H1 (cell line): ENCODE measurements around the gene UROC1.

Experiments used
- CHD2 ChIP-seq: IDR thresholded peaks from 2 replicates; pipeline ENCODE4 v1.6.1; 2012; ENCODE audit warnings: low read length, improper control_type of control experiment
- CREB1 ChIP-seq: IDR thresholded peaks from 2 replicates; pipeline ENCODE4 v1.6.1; 2012; ENCODE audit warnings: inconsistent platforms
- CTBP2 ChIP-seq: IDR thresholded peaks from 2 replicates; pipeline ENCODE4 v1.7.0; 2011; ENCODE audit warnings: borderline replicate concordance, mild to moderate bottlenecking, moderate library complexity, mixed read lengths, low read length; ENCODE audit not compliant: insufficient read depth, insufficient read length
- CTCF ChIP-seq, 3 experiments: IDR thresholded peaks; 1 replicate in 2 of 3; 2 replicates in 1 of 3; pipeline versions ENCODE4 v1.5.1 to v1.6.1; 2011; ENCODE audit warnings: low read length in 3 of 3, mild to moderate bottlenecking in 3 of 3, inconsistent platforms in 2 of 3, low read depth in 1 of 3, moderate library complexity in 1 of 3; ENCODE audit not compliant: insufficient read depth in 1 of 3; ENCODE audit errors: control extremely low read depth in 1 of 3
- EZH2 ChIP-seq: fragments of 200-600 bp; sonication (generic); IDR thresholded peaks from 2 replicates; pipeline ENCODE4 v1.7.1; 2012; ENCODE audit warnings: low read depth, mild to moderate bottlenecking, moderate library complexity, low read length, inconsistent platforms; ENCODE audit not compliant: severe bottlenecking
- JUND ChIP-seq: IDR thresholded peaks from 2 replicates; pipeline ENCODE4 v1.6.1; 2011; ENCODE audit warnings: mild to moderate bottlenecking, improper control_type of control experiment, low read length
- MAX ChIP-seq: IDR thresholded peaks from 2 replicates; pipeline ENCODE4 v1.6.1; 2012; ENCODE audit warnings: inconsistent platforms
- NRF1 ChIP-seq: IDR thresholded peaks from 2 replicates; pipeline ENCODE4 v1.6.1; 2011; ENCODE audit warnings: mild to moderate bottlenecking, low read depth, low read length, improper control_type of control experiment
- POLR2A ChIP-seq, 2 experiments: IDR thresholded peaks; 1 replicate in 1 of 2; 2 replicates in 1 of 2; pipeline ENCODE4 v1.6.1; 2011; ENCODE audit warnings: low read depth in 2 of 2, low read length in 2 of 2, mild to moderate bottlenecking in 2 of 2; ENCODE audit errors: control extremely low read depth in 1 of 2
- POLR2AphosphoS5 ChIP-seq: IDR thresholded peaks from 2 replicates; pipeline ENCODE4 v1.6.1; 2011; ENCODE audit warnings: low read depth, low read length
- RAD21 ChIP-seq, 2 experiments: IDR thresholded peaks in 1 of 2; conservative IDR thresholded peaks in 1 of 2; 2 replicates each; pipeline ENCODE4 v1.6.1; 2011; ENCODE audit warnings: low read depth in 2 of 2, low read length in 2 of 2, improper control_type of control experiment in 1 of 2, inconsistent platforms in 1 of 2, mild to moderate bottlenecking in 1 of 2, moderate library complexity in 1 of 2
- SIX5 ChIP-seq: IDR thresholded peaks from 2 replicates; pipeline ENCODE4 v1.6.1; 2011; ENCODE audit warnings: mild to moderate bottlenecking, low read depth, low read length
- TEAD4 ChIP-seq: IDR thresholded peaks from 2 replicates; pipeline ENCODE4 v1.6.1; 2012; ENCODE audit warnings: low read depth, low read length, inconsistent platforms, mixed read lengths
- YY1 ChIP-seq: IDR thresholded peaks from 2 replicates; pipeline ENCODE4 v1.6.1; 2011; ENCODE audit warnings: low read depth, mild to moderate bottlenecking, low read length

GRCh38 chr3:126536126-126536525, 18.6 kb upstream of the UROC1 start:
- TF ChIP-seq YY1 (no peak), CREB1 (no peak), CTBP2 (no peak), MAX (no peak), EZH2 (no peak), CTCF (IDR thresholded peaks at IDR 0.05; ENCODE audit: control extremely low read depth in 1 of 3, insufficient read depth in 1 of 3, low read depth in 1 of 3, low read length in 3 of 3) (no peak), JUND (no peak), POLR2A (IDR thresholded peaks at IDR 0.05; ENCODE audit: control extremely low read depth in 1 of 2, low read depth in 2 of 2, low read length in 2 of 2) (no peak), TEAD4 (no peak), RAD21 (IDR thresholded peaks at IDR 0.05 in 1 of 2, conservative IDR thresholded peaks at IDR 0.05 in 1 of 2; ENCODE audit: low read depth in 2 of 2, low read length in 2 of 2) (no peak), SIX5 (no peak), POLR2AphosphoS5 (no peak), CHD2 (no peak), NRF1 (no peak)
